Loucy (cell line): Measurements from ENCODE around the gene GRID1.

Source experiments
- H2AFZ ChIP-seq: fragments of 200-600 bp; sonication (generic); 2 replicates; pipeline ENCODE4 v1.6.0; 2016; ENCODE audit warnings: antibody characterized with exemption, mild to moderate bottlenecking, low read length, moderate library complexity
- H3F3A ChIP-seq: fragments of 200-600 bp; 2 replicates; pipeline ENCODE4 v1.6.0; 2016; ENCODE audit warnings: antibody characterized with exemption, low read depth, mild to moderate bottlenecking
- H3K27me3 ChIP-seq: fragments of 200-600 bp; sonication (generic); 2 replicates; pipeline ENCODE4 v1.6.1; 2014; ENCODE audit warnings: low read length, mild to moderate bottlenecking; ENCODE audit not compliant: insufficient read depth, poor library complexity, severe bottlenecking
- H3K36me3 ChIP-seq: fragments of 200-600 bp; sonication (generic); 2 replicates; pipeline ENCODE4 v1.6.1; 2016; ENCODE audit warnings: low read length; ENCODE audit not compliant: insufficient read depth
- H3K4me1 ChIP-seq: fragments of 200-600 bp; sonication (generic); 2 replicates; pipeline ENCODE4 v1.5.1; 2014; ENCODE audit warnings: low read length, mild to moderate bottlenecking; ENCODE audit not compliant: insufficient read depth, poor library complexity, severe bottlenecking
- H3K4me2 ChIP-seq: fragments of 200-600 bp; sonication (generic); 2 replicates; pipeline ENCODE4 v1.6.0; 2014; ENCODE audit warnings: antibody characterized with exemption, low read length, low read depth, mild to moderate bottlenecking; ENCODE audit not compliant: poor library complexity, severe bottlenecking
- H3K4me3 ChIP-seq: fragments of 200-600 bp; sonication (generic); 2 replicates; pipeline ENCODE4 v1.5.1; 2014; ENCODE audit warnings: low read length, mild to moderate bottlenecking, mixed read lengths; ENCODE audit not compliant: poor library complexity, severe bottlenecking
- H3K79me2 ChIP-seq: fragments of 200-600 bp; sonication (generic); 2 replicates; pipeline ENCODE4 v1.6.1; 2014; ENCODE audit warnings: low read length; ENCODE audit not compliant: insufficient read depth
- H3K9ac ChIP-seq: fragments of 200-600 bp; sonication (generic); 2 replicates; pipeline ENCODE4 v1.6.0; 2014; ENCODE audit warnings: mild to moderate bottlenecking, low read depth, low read length, moderate library complexity; ENCODE audit not compliant: poor library complexity, severe bottlenecking
- H3K9me2 ChIP-seq: fragments of 200-600 bp; sonication (generic); replicated peaks from 2 replicates; pipeline ENCODE4 v1.6.1; 2016; ENCODE audit warnings: low read depth, low read length, mixed read lengths
- H3K9me3 ChIP-seq: fragments of 200-600 bp; sonication (generic); 2 replicates; pipeline ENCODE4 v1.6.1; 2014; ENCODE audit warnings: mild to moderate bottlenecking, antibody characterized with exemption, low read length, low read depth; ENCODE audit not compliant: insufficient read depth
- H4K20me1 ChIP-seq: fragments of 200-600 bp; sonication (generic); 2 replicates; pipeline ENCODE4 v1.6.0; 2014; ENCODE audit warnings: antibody characterized with exemption, low read length, mild to moderate bottlenecking; ENCODE audit not compliant: insufficient read depth, poor library complexity, severe bottlenecking
- EZH2phosphoT487 ChIP-seq: fragments of 200-600 bp; IDR thresholded peaks from 2 replicates; pipeline ENCODE4 v1.6.1; 2018; ENCODE audit warnings: antibody characterized with exemption, mild to moderate bottlenecking, moderate library complexity, borderline replicate concordance
- TF ChIP-seq, protein P1 (sequence below): fragments of 200-600 bp; sonication (generic); conservative IDR thresholded peaks from 2 replicates; pipeline ENCODE4 v1.5.1; 2014; ENCODE audit warnings: mild to moderate bottlenecking, antibody characterized with exemption, low read length

The GRID1 gene

DNA sequence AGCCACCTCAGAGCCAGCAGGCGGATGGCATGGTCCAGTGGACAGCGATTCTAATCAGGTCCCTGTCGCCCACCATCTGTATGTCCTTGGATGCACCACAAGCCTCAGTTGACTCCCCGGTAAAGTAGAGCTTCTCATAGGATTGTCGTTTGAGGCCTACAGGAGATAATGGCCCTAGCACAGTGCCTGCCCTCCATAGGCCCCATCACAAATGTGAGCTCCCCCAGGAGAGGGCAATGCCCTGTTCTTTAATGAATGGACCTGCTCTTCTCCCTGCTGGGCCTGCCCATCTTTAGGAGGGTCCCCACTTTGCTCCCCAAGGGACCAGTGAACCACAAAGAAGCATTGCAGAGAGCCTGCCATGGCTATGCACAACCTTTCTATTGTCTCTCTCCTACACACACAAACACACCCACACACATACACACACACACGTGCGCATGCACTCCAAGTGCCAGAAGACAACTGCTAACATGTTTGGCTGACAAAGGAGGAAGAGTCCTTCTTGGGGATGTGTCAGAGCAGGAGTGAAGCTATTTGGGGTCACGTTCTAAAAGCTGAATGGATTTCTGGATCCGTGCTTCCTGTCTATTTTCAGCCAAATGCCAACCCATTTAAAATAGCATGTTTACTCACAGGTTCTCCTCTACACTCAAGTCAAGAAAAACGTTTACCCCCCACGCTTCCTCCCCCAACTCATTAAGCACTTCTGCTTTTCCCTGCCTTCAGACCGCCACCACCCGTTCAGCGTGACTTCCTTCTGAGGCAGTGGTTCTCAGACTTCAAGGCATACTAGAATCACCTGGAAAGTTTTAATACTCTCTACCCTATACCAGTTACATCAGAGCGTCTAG lies 196.1 kb downstream of the GRID1 start:
- H3F3A ChIP-seq = no peaks in the 10 kb centered on the region
- H3K4me3 ChIP-seq = no peak overlapping the region
- H3K9ac ChIP-seq = no peak overlapping the region
- no peaks in the 10 kb centered on the region for H3K9me2 ChIP-seq
- peaks cover 3% of the 10 kb centered on the region; the same call in 1 of the 2 replicates for H3K9me3 ChIP-seq
- H3K4me2 ChIP-seq = no peak overlapping the region
- no peaks in the 10 kb centered on the region for H3K27me3 ChIP-seq
- H3K36me3 ChIP-seq = no peaks in the 10 kb centered on the region
- TF ChIP-seq EZH2phosphoT487 = no peak
- TF ChIP-seq, protein P1, sequence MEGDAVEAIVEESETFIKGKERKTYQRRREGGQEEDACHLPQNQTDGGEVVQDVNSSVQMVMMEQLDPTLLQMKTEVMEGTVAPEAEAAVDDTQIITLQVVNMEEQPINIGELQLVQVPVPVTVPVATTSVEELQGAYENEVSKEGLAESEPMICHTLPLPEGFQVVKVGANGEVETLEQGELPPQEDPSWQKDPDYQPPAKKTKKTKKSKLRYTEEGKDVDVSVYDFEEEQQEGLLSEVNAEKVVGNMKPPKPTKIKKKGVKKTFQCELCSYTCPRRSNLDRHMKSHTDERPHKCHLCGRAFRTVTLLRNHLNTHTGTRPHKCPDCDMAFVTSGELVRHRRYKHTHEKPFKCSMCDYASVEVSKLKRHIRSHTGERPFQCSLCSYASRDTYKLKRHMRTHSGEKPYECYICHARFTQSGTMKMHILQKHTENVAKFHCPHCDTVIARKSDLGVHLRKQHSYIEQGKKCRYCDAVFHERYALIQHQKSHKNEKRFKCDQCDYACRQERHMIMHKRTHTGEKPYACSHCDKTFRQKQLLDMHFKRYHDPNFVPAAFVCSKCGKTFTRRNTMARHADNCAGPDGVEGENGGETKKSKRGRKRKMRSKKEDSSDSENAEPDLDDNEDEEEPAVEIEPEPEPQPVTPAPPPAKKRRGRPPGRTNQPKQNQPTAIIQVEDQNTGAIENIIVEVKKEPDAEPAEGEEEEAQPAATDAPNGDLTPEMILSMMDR = no peak
- H3K4me1 ChIP-seq = no peaks in the 10 kb centered on the region
- H2AFZ ChIP-seq = no peak overlapping the region
- no peaks in the 10 kb centered on the region for H4K20me1 ChIP-seq
- no peaks in the 10 kb centered on the region for H3K79me2 ChIP-seq

DNA sequence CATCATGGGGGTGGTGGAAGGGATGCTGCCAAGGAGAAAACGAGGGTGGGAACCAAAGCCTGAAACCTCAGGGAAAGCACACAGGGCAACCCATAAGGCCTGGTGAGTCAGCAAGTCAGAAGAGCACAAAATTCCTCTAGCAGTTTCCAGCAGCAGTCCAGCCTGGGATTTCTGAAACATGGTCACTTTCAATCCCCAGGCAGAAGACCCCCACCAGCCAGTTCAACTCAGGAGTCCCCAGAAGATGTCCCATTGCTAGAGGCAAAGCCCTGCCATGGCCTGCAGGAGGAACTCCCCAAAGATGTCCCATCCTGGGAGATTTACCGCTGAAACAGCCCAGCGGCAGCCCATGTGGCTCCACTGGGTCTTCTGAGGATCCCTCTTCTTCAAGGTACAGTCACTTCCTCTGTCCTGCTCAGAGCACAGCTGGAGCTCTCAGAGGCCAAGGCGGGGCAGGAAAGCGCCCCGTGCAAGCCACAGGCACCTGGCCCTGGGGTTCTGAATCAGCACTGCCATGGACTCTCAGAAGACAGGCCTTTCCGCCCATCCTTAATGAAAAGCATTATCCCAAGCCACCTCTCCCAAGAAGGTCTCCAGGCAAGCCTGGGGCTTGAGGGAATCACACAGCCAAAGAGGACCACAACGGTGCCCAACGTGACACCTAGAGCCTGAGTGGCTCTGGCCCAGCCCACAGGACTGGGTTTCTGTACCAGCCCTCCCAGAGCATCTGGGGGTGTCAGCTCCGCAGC lies 196.9 kb downstream of the GRID1 start:
- Histone ChIP-seq H3K9me3 (peaks cover 3% of the 10 kb centered on the region; the same call in 1 of the 2 replicates), H2AFZ (no peak overlapping the region), H3K79me2 (no peaks in the 10 kb centered on the region), H3K36me3 (no peaks in the 10 kb centered on the region), H3K4me3 (no peak overlapping the region), H3K4me2 (no peak overlapping the region), H3K4me1 (no peaks in the 10 kb centered on the region), H3F3A (no peaks in the 10 kb centered on the region), H4K20me1 (no peaks in the 10 kb centered on the region), H3K9ac (no peak overlapping the region), H3K9me2 (no peaks in the 10 kb centered on the region), H3K27me3 (no peaks in the 10 kb centered on the region)
- TF ChIP-seq EZH2phosphoT487 = no peak
- TF ChIP-seq, protein P1 = no peak

DNA sequence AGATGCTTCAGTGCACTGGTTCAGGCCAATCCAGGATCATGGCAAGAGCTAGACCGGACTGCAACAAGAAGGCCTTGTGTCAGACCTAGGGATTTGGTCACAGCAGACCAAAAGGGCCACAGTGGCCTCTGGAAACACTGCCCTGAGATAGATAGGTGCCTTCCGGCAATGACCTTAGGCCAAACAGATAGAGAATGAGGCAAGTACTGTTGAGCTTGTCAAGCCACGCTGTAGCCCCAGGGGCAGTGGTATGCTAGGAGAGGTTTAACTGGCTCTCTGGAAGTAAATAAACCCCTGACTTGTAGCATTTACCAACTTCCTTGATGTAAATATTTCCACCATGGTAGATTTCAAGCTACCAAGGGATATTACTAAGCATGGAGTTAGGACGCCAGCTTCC lies 197.5 kb downstream of the GRID1 start:
- Histone ChIP-seq H3K27me3 (no peaks in the 10 kb centered on the region), H3K4me3 (no peak overlapping the region), H3K9me3 (peaks cover 3% of the 10 kb centered on the region; the same call in 1 of the 2 replicates), H3K9me2 (no peaks in the 10 kb centered on the region), H3K4me2 (no peak overlapping the region), H4K20me1 (no peaks in the 10 kb centered on the region), H3K79me2 (no peaks in the 10 kb centered on the region), H3K36me3 (no peaks in the 10 kb centered on the region), H3F3A (no peaks in the 10 kb centered on the region), H2AFZ (no peak overlapping the region), H3K4me1 (no peaks in the 10 kb centered on the region), H3K9ac (no peak overlapping the region)
- TF ChIP-seq EZH2phosphoT487 = no peak
- TF ChIP-seq, protein P1 = no peak
